Fibroblast of the aortic adventitia (primary cell): ENCODE data around the gene FBXL15. TPM values are rescaled to one million over a fixed set of nuclear protein-coding genes. Genes with fewer than 3 reads are reported as not detected.

ENCODE experiments used
- DNase-seq: peaks from one replicate; pipeline ENCODE4 v3.0.0-alpha.2; 2010; ENCODE audit warnings: low read depth
- H3K4me3 ChIP-seq: 2 replicates; pipeline ENCODE4 v1.5.1; 2011; ENCODE audit warnings: low read depth, mild to moderate bottlenecking, control low read depth, low read length, moderate library complexity
- total RNA-seq: library from RNA; depleted of rRNA; stranded (reverse); fragments of >200 nt; gene quantifications from 2 replicates; pipeline ENCODE4 v1.2.3, GENCODE V29; 2012; ENCODE audit warnings: low replicate concordance
- TF ChIP-seq, protein P1 (sequence below): IDR thresholded peaks from 2 replicates; pipeline ENCODE4 v1.5.1; 2011; ENCODE audit warnings: mild to moderate bottlenecking, low read length, control low read depth, inconsistent platforms; ENCODE audit not compliant: insufficient read depth

FBXL15 gene
- total RNA-seq, 1 donor, result 5.2 TPM

DNA sequence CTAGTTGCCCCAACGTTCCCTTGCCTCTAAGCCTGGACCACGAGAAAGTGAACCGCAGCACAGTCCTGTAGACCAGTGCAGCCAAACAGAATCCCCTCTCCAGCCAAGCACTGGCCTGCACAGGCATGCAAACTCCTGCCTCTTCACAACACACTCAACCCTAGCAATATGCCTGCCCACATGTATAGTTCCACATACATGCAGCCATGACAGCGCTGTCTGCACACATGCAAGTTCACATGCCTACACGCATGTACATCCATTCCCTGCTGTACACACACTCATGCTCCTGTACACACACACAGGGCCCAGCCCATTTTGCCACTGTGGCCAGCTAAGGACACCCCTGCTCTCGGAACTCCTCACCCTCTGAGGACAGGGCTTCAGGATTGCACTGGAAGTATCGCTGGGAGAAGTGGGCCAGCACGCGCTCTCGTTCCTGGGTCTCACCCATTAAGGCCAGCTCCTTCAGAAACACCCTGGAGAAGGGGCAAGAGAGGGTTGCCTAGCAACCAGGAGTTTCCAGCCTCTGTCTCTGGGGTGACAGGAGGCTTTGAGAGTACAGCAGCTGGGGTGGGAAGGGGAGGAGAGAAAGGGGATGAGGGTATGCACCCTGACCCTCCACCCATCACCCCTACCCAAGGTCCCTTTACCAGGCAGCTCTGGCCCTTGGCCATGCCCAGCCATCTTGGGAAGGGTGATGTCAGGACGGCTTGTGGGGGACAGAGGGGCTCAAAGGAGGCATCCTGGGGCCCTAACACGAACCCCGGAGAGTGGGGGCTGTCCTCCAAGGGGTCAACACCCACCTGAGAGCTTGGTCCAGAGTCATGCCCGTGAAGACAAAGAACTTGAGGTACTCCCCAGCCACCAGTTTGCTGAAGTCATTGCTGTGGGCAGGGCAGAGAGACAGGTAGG lies 9.0 kb upstream of the FBXL15 start:
- TF ChIP-seq, protein P1, sequence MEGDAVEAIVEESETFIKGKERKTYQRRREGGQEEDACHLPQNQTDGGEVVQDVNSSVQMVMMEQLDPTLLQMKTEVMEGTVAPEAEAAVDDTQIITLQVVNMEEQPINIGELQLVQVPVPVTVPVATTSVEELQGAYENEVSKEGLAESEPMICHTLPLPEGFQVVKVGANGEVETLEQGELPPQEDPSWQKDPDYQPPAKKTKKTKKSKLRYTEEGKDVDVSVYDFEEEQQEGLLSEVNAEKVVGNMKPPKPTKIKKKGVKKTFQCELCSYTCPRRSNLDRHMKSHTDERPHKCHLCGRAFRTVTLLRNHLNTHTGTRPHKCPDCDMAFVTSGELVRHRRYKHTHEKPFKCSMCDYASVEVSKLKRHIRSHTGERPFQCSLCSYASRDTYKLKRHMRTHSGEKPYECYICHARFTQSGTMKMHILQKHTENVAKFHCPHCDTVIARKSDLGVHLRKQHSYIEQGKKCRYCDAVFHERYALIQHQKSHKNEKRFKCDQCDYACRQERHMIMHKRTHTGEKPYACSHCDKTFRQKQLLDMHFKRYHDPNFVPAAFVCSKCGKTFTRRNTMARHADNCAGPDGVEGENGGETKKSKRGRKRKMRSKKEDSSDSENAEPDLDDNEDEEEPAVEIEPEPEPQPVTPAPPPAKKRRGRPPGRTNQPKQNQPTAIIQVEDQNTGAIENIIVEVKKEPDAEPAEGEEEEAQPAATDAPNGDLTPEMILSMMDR, result no peak
- no peak overlapping the region for H3K4me3 ChIP-seq
- DNase-seq, result no peak

DNA sequence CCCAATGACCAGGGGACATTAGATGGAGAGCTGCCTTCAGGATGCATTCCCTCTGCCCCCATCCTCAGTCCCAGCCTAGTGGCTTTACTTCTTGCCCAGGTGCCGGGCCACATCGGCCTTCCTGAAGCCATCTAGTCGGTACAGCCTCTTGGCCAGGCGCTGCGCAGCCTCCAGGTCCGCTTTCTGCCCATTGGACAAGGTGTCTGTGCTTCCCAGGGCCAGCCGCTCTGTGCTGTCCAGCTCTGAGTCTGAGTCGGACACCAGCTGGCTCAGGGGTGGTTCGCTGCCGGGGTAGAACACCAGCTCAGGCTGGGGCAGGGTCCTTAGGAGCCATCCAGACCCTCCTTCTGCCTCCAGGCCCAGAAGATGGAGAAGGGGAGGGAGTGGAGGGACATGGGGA lies 8.3 kb upstream of the FBXL15 start:
- TF ChIP-seq, protein P1, result no peak
- no peak for DNase-seq
- H3K4me3 ChIP-seq, result no peak overlapping the region

DNA sequence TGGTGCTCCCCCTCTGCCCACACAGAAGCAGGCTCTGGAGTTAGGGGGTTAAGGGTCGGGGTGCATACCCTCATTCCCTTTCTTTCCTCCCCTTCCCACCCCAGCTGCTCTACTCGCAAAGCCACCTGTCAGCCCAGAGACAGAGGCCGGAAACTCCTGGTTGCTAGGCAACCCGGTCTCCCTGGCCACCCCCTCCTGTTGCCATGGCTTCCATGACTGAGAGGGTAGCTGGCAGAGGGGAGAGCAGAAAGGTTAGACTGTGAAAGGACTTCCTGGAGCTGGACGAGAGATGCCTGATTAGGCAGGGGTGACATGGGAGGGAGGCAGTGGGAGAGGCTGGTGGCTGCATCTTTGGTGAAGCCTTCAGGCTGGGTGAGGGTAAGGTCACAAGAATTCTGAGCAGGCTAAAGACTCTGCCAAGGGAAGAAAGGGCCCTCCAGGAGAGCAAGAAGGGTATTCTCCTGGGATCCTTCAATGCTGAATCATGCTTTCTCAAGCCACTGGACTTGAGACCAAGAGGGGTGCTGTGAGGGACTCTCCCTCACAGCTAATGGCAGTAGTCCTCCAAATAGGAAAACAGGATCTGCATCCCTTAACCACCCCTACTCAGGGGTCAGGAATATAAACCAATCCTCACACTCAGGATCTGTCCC lies 7.5 kb upstream of the FBXL15 start:
- no peak overlapping the region for H3K4me3 ChIP-seq
- DNase-seq, result peak; percentile 57
- TF ChIP-seq, protein P1, result no peak

DNA sequence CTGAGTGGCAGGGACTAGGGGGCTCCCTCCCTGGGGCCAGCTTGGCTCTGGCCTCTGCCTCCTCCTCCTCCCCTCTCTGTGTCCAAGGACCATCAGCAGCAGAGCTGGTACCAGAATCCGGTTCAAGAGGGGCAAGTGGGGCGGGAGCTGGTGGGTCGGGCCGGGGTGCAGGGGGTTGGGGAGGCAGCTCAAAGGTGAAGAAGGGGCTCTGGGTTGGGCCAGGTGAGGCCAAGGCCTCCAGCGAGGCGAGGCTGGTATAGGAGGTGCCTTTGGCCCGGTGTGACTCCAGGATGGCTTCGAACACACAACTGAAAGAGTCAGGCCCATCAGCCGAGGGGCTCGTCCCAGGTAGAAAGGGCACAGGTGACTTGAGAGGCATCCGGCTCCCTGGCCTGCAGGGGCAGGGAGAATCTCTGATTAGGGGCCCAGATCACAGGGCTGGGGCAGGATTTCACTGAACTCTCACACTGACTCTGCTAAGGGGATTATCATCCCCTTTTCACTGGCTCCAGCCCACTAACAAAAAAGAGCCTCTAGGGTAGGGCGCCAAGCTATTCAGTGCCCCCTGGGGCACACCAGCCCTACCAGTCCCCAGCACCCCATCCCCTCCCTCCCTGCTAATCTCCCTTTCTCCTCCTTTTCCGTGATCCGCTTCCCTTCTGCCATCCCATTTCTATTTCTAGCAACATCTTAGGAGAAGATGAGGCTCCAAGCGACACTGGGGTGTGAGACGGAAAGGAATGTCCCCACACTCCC lies 6.7 kb upstream of the FBXL15 start:
- DNase-seq, result no peak
- TF ChIP-seq, protein P1, result no peak
- H3K4me3 ChIP-seq, result no peak overlapping the region

DNA sequence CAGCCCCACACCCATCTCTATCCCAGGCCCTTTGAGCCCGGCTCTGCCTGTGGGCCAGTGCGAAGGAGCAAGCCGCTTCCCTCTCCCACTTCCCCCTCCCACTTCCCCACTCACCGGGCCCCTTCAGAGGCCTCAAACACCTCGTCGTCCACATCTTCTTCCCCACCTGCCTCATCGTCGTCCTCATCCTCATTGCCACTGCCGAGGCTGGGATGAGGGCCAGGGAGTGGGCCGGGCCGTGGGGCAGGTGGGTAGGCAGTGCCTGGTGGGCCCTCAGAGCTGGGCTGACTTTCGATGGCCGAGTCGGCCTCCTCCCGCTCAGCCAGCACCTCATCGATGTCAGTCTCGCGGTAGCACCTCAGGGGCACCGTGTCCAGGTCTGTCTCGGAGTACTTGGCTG lies 5.9 kb upstream of the FBXL15 start:
- no peak for DNase-seq
- no peak overlapping the region for H3K4me3 ChIP-seq
- TF ChIP-seq, protein P1, result no peak

DNA sequence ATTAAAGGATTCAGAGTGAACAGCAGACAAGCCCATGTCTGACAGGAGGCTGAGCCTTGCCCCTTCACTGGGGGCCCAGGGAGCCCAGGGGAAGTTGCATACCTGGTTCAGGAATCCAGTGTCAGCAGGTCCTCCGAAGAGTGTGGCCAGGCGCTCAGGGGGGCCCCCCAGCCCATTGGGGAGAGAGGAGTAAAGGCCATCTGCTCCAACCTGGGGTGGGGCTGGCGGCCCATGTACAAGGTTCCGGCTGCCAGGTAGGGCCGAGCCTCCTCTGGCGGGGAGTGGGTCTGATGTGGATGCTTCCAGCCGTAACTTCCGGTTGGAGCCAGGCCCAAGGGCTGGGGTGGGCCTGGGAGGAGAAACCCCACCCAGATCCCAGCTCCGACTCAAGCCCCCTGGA lies 4.4 kb upstream of the FBXL15 start:
- DNase-seq, result no peak
- H3K4me3 ChIP-seq, result no peak overlapping the region
- TF ChIP-seq, protein P1, result no peak
